Type B pancreatic cell (in vitro differentiated cells): ENCODE measurements around the gene LAMB4. TPM values are rescaled to one million over a fixed set of nuclear protein-coding genes. Genes with fewer than 3 reads are reported as not detected.

Source experiments
- DNase-seq: peaks from one replicate; pipeline ENCODE4 v3.0.0; 2021; ENCODE audit warnings: mixed read lengths; ENCODE audit not compliant: unreplicated experiment; ENCODE audit errors: extremely low spot score
- H3K27ac Mint-ChIP-seq: 2 replicates; pipeline ENCODE4 v1.8.0; 2021; ENCODE audit warnings: mild to moderate bottlenecking, mixed read lengths
- H3K27me3 Mint-ChIP-seq: 2 replicates; pipeline ENCODE4 v1.8.0; 2021; ENCODE audit warnings: mixed read lengths
- H3K36me3 Mint-ChIP-seq: 2 replicates; pipeline ENCODE4 v1.8.0; 2021; ENCODE audit warnings: mixed read lengths
- H3K4me1 Mint-ChIP-seq: one replicate; pipeline ENCODE4 v1.8.0; 2021; ENCODE audit warnings: mixed read lengths; ENCODE audit not compliant: unreplicated experiment
- H3K4me3 Mint-ChIP-seq: 2 replicates; pipeline ENCODE4 v1.8.0; 2021; ENCODE audit warnings: mild to moderate bottlenecking, mixed read lengths
- H3K9me3 Mint-ChIP-seq: 2 replicates; pipeline ENCODE4 v1.8.0; 2021; ENCODE audit warnings: mixed read lengths
- total RNA-seq: library from RNA; stranded (reverse); gene quantifications from 2 replicates; pipeline ENCODE4 v1.2.1, GENCODE V29; 2021; ENCODE audit warnings: low replicate concordance
- TF ChIP-seq, protein P1 (sequence below): fragments of 200-600 bp; sonication (generic); conservative IDR thresholded peaks from 2 replicates; pipeline ENCODE4 v1.5.0; 2021; ENCODE audit warnings: antibody characterized with exemption, mild to moderate bottlenecking

LAMB4 gene
- total RNA-seq, 1 donor from 2014 or later, result 1.3 TPM

DNA sequence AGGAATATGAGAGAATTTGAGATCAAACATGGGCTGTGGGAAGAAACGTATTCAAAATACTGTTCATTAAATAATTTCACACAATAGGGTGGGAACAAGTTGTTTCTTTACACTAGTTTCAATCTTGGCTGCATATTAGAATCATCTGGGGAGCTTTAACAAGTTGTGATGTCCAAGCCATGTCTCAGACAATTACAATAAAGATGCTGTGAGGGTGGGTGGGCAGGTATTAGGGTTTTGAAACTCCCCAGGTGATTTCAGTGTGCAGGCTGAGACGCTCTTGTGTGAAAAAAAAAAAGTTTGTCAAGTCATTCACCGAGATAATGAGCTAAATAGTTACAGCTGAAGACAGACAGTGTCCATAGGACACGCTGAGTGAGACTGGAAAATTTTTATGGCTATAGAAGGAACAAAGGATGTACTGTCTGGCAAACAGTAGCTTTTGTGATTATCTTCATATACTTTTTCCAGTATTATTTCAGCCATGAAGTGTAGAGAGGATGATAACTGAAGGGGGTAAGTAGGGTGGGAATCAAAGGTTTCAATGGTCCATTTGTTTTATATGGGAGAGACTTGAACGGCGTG is 12.6 kb upstream of the LAMB4 start:
- Mint-ChIP-seq H3K9me3 (no peaks in the 10 kb centered on the region), H3K27me3 (peaks cover 12% of the 10 kb centered on the region), H3K4me3 (no peak overlapping the region), H3K4me1 (peaks cover 10% of the 10 kb centered on the region), H3K36me3 (no peaks in the 10 kb centered on the region), H3K27ac (no peak overlapping the region)
- no peak for DNase-seq
- TF ChIP-seq, protein P1, sequence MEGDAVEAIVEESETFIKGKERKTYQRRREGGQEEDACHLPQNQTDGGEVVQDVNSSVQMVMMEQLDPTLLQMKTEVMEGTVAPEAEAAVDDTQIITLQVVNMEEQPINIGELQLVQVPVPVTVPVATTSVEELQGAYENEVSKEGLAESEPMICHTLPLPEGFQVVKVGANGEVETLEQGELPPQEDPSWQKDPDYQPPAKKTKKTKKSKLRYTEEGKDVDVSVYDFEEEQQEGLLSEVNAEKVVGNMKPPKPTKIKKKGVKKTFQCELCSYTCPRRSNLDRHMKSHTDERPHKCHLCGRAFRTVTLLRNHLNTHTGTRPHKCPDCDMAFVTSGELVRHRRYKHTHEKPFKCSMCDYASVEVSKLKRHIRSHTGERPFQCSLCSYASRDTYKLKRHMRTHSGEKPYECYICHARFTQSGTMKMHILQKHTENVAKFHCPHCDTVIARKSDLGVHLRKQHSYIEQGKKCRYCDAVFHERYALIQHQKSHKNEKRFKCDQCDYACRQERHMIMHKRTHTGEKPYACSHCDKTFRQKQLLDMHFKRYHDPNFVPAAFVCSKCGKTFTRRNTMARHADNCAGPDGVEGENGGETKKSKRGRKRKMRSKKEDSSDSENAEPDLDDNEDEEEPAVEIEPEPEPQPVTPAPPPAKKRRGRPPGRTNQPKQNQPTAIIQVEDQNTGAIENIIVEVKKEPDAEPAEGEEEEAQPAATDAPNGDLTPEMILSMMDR, result no peak

DNA sequence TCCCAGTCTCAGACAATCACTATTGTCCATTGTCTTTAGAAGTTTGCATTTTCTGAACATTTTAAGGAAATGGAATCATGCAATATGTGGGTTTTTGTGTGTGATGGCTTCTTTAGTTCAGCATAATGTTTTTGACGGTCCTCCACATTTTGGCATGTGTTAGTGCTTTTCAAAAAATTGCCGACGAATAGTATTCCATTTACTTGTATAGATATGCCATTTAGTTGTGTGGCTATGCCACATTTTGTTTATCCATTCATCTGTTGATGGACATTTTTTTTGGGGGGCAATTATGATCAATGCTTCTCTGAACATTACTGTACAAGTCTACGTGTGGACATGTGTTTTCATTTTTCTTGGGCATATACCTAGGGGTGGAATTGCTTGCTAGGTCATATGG is 12.0 kb upstream of the LAMB4 start:
- Mint-ChIP-seq H3K4me1 (peaks cover 10% of the 10 kb centered on the region), H3K4me3 (no peak overlapping the region), H3K27ac (no peak overlapping the region), H3K27me3 (peaks cover 12% of the 10 kb centered on the region), H3K36me3 (no peaks in the 10 kb centered on the region), H3K9me3 (no peaks in the 10 kb centered on the region)
- DNase-seq, result no peak
- TF ChIP-seq, protein P1, result no peak

DNA sequence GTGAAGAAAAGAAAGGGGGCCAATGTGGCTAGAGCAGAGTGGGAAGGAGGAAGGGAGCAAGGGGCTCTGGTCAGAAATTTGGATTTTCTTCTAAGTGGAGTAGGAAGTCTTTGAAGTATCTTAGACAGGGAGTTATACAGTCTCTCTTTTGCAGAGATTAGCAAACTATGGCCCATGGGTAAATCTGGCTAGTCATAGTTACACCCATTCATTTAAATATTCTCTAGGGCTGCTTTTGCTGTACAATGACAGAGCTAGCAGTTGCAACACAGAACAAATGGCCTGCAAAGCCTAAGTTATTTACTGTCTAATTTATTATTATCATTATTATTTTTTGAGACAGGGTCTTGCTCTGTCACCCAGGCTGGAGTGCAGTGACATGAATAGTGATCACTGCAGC is 10.5 kb upstream of the LAMB4 start:
- Mint-ChIP-seq H3K27me3 (peaks cover 12% of the 10 kb centered on the region), H3K4me3 (no peak overlapping the region), H3K36me3 (no peaks in the 10 kb centered on the region), H3K4me1 (peaks cover 10% of the 10 kb centered on the region), H3K9me3 (no peaks in the 10 kb centered on the region), H3K27ac (no peak overlapping the region)
- TF ChIP-seq, protein P1, result no peak
- no peak for DNase-seq

DNA sequence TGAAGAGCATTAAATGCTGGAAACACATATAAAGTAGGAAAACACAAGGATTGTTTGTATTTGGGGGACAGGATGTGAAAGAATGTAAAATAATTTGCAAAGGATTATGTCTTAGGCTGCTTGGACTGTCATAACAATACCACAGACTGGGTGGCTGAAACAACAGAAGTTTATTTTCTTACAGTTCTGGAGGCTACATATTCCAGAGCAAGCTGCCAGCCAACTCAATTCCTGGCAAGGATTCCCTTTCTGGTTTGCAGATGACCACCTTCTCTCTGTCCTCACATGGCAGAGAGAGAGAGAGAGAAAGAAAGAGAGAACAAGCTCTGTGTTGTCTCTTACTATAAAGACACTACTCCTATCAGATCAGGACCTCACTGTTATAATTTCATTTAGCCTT is 8.8 kb upstream of the LAMB4 start:
- Mint-ChIP-seq H3K27ac (no peak overlapping the region), H3K9me3 (no peaks in the 10 kb centered on the region), H3K4me3 (no peak overlapping the region), H3K27me3 (peaks cover 12% of the 10 kb centered on the region), H3K36me3 (no peaks in the 10 kb centered on the region), H3K4me1 (peaks cover 10% of the 10 kb centered on the region)
- DNase-seq, result no peak
- TF ChIP-seq, protein P1, result no peak

DNA sequence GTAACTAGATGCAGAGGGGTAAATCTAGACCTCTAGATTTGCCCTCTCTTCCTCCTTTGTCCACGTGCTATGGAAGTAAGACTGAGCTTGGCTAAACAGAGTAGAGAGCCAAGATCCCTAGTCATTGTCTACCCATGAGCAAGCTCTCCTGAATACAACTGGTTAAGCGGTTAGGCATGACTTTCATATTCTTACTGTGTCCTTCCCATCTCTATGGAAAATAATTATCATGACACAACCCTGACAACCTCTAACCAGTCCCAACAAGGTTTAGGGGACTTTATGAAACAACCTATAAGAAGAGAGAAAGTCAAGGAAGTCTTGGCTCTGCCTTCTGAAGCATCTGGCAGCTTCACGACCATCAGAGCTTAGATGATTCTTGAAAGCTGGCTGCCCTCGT is 7.8 kb upstream of the LAMB4 start:
- Mint-ChIP-seq H3K36me3 (no peaks in the 10 kb centered on the region), H3K4me3 (no peak overlapping the region), H3K27ac (no peak overlapping the region), H3K4me1 (peaks cover 7% of the 10 kb centered on the region), H3K27me3 (peaks cover 10% of the 10 kb centered on the region), H3K9me3 (no peaks in the 10 kb centered on the region)
- DNase-seq, result no peak
- TF ChIP-seq, protein P1, result no peak

DNA sequence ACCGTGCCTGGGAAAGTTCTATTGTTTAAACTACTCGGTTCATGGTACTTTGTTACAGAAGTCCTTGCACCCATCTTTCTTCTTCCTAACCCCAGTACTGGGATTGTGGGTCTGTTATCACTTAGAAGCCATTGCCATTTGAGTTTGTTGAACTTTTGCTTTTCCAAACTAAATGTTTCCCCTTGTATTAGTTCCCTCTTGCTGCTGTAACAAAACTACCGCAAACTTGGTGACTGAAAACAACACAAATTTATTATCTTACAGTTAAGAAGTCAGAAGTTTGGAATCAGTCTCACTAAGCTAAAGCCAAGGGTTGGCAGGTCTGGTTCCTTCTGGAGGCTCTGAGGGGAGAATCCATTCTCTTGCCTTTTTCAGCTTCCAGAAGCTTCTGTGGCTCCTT is 6.9 kb upstream of the LAMB4 start:
- no peak overlapping the region for H3K27ac Mint-ChIP-seq
- H3K27me3 Mint-ChIP-seq, result peaks cover 12% of the 10 kb centered on the region
- H3K36me3 Mint-ChIP-seq, result no peaks in the 10 kb centered on the region
- no peak for DNase-seq
- no peaks in the 10 kb centered on the region for H3K9me3 Mint-ChIP-seq
- TF ChIP-seq, protein P1, result no peak
- H3K4me3 Mint-ChIP-seq, result no peak overlapping the region
- no peaks in the 10 kb centered on the region for H3K4me1 Mint-ChIP-seq
